Skeletal muscle cell (primary cell): Measurements from ENCODE around the gene EIF4G1.
"Not testable (repeated sequence)": the region's sequence is repeated elsewhere in the genome, so short reads cannot be mapped to it uniquely, and the experiment has no call there.

Source experiments
- DNase-seq: peaks from one replicate; pipeline ENCODE4 v3.0.0-alpha.2; 2010; ENCODE audit warnings: low read depth
- H3K4me3 ChIP-seq: 2 replicates; pipeline ENCODE4 v1.5.1; 2011; ENCODE audit warnings: low read depth, mild to moderate bottlenecking, control low read depth, low read length, moderate library complexity

EIF4G1 gene

DNA sequence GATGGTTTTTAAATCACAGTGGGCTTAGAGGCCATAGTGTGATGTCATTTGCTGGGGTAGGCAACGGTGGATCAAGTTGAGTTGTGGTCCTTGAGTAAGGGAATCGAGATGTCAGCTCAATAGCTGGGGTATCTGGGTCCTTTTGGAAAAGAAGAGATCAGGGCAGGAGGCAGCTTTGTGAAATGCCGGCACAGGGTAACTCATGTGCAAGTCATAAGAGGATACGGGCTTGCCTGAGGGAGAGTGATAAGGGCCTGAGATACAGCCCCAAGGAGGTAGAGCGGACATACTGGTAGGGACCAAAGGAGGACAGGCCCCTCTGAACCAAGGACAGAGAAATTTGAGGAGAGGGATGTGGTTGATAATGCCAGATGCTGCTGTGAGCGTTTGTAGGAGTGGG is 18.8 kb downstream of the EIF4G1 start:
- no peak overlapping the region for H3K4me3 ChIP-seq
- no peak for DNase-seq

DNA sequence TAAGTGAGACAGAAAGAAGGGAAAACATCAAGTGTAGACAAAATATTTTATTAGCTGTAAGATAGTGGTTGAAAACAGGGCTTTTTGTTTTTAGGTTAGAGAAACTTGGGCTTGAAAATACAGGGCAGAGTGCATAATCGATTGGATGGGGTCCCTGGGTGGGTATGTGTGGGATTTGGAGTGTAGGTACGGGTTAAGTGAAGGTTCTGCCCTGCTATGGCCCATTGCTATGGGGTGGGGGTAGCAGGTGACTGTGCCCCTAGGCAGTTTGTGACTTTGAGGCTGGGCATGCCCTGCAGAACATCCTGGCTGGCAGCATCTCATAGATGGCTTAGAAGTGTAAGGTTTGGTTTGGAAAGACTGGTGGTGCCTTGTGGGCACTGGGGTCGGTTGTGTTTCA is 19.3 kb downstream of the EIF4G1 start:
- no peak overlapping the region for H3K4me3 ChIP-seq
- no peak for DNase-seq

GRCh38 chr3:184334470-184335158 is 20.2 kb downstream of the EIF4G1 start:
- no peak for DNase-seq
- no peak overlapping the region for H3K4me3 ChIP-seq

GRCh38 chr3:184335291-184335660 is 20.9 kb downstream of the EIF4G1 start:
- DNase-seq: no peak
- H3K4me3 ChIP-seq: peak overlapping the region; percentile 67

DNA sequence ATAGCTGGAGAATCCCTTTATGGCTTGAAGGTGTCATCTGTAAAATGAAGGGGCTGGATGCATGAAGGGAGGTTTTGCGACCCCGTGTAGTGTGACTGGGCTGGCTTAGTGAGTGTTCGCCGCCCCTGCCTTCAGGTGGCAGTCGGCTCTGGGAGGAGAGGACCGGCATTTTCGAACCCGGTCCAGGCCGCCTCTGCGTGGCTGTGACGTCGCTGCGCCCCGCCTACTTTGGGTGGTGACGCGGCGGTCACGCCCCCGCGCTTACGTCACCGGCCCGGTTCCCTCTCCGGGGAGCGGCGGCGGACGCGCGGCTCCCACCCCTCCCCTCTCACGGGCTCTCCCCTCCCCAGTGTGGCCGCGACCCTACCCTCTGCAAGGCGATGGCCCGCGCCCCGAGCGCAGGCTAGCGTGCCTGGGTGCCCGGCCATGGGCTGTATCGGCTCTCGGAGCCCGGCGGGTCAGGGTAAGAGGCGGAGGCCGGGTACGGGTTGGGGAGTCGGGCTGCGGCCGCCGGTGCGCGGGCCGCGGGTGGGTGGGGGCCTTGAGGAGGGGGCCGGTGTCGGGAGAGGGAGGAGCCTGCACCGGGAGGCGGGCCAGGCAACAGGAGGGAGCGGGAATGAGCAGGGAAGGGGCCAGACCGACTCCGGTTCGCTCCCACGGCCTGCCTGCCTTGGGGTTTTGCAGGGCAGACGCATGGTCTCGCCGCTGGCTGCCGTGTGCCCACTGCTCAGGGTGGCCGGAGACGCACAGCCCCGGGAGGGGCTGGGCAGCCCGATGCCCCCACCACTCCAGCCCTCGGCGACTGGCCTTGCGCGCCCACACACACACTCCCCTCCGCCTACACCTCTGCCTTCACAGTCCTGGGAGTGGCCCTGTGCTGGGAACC is 21.5 kb downstream of the EIF4G1 start:
- no peak for DNase-seq
- peak overlapping the region; percentile 67 for H3K4me3 ChIP-seq

- peak overlapping the region; percentile 67 for H3K4me3 ChIP-seq
- no peak for DNase-seq
Observed at GRCh38 chr3:184336547-184337398, 22.4 kb downstream of the EIF4G1 start.

DNA sequence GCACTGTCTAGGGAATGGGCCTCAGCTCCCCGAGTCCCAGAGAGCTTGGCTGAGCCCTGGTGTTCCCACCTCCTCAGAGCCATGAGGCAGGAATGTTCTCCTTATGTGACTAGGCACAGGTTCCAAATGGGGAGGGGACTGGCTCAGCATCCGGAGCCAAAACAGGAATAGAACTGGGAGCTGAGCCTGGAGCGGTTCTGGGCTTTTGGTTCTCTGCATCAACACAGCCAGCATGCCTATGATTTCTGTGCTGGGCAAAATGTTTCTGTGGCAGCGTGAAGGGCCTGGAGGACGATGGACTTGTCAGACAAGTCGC is 23.0 kb downstream of the EIF4G1 start, which contains the start of gene FAM131A:
Gene FAM131A (plus strand): TSS at position 202 of the 316 bp plus-strand sequence. CDS start 31 bp downstream, at position 233.
- DNase-seq: no peak
- H3K4me3 ChIP-seq: peak within 1 kb of the TSS; percentile 67

DNA sequence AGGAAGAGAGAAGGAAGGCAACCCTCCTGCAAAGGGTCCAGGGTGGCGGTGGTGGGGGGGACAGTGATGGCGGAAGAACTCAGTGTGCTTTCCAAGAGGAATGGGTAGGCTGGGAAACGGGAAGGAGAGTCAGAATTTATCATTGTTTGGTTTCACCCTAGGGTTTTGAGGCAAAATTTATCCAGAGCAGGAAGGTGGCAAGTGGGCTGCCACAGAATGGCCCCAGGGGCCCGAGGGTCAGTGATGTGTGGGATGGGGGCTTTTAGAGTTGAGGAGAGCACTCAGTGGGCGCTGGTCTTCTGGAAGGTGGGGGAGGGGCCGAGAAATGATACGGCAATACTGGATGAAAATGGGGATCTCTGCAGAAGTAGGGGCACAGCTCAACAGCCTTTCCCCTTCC is 23.6 kb downstream of the EIF4G1 start:
- peak overlapping the region; percentile 67 for H3K4me3 ChIP-seq

GRCh38 chr3:184338511-184338945 is 24.1 kb downstream of the EIF4G1 start:
- peak; percentile 82 for DNase-seq
- peak overlapping the region; percentile 67 for H3K4me3 ChIP-seq

More for the DNA sequence above, 23.6 kb downstream of the EIF4G1 start:
- DNase-seq: no peak

- no peak for DNase-seq
- H3K4me3 ChIP-seq: peak overlapping the region; percentile 67
Observed at GRCh38 chr3:184339001-184339400, 24.6 kb downstream of the EIF4G1 start.

DNA sequence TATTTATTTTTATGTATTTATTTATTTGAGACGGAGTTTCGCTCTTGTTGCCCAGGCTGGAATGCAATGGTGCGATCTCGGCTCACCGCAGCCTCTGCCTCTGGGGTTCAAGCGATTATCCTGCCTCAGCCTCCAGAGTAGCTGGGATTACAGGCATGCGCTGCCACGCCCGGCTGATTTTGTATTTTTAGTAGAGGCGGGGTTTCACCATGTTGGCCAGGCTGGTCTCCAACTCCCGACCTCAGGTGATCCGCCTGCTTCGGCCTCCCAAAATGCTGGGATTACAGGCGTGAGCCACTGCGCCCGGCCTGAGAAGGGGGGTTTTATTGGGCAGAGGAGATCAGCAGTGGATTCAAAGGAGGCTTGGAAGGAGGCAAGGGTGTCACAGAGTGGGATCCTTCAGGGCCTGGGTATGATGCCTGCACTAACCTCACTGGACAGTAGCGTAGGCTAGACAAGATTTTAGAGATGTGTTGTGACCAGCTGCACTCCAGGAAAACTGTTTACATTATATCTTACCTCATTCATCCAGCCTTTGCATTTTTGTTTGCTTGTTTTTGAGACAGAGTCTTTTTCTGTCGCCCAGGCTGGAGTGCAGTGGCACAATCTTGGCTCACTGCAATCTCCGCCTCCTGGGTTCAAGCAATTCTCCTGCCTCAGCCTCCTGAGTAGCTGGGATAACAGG is 25.2 kb downstream of the EIF4G1 start:
- not testable (repeated sequence) for DNase-seq
- H3K4me3 ChIP-seq: peak overlapping the region; percentile 67

GRCh38 chr3:184341925-184342324 is 27.5 kb downstream of the EIF4G1 start:
- no peak overlapping the region for H3K4me3 ChIP-seq
- DNase-seq: no peak

DNA sequence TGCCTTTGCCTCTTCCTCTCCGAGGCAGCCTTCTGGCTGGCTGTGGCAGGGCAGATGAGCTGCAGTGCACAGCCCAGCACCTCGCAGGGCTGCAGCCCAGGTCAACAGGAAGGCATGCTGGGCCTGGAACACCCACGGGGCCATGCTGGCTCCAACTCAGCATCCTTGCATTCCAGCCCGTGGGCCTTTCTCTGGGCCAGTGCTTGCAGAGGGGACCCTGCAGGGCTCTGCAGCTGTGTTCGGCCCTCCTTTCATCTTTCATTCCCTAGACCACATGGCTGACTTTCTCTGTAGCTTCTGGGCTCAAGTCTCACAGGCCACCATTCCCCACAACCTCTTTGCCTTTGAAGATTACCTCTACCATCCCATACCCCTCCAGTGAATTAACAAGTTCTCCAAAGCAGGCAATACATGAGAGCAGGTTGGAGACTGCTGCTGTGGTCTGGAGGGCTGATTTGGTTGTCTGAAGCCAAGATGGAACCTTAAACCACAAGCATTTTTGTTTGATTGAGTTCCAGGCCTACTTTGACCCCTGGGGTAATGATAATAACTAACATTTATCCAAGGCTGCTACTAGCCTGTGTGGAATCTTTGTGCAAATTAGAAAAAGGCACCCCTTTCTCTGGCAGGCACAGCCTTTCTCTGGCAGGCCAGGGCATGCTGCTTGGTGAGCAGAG is 28.9 kb downstream of the EIF4G1 start:
- DNase-seq: no peak
- H3K4me3 ChIP-seq: no peak overlapping the region

GRCh38 chr3:184344579-184345316 is 30.3 kb downstream of the EIF4G1 start:
- DNase-seq: no peak
- no peak overlapping the region for H3K4me3 ChIP-seq

DNA sequence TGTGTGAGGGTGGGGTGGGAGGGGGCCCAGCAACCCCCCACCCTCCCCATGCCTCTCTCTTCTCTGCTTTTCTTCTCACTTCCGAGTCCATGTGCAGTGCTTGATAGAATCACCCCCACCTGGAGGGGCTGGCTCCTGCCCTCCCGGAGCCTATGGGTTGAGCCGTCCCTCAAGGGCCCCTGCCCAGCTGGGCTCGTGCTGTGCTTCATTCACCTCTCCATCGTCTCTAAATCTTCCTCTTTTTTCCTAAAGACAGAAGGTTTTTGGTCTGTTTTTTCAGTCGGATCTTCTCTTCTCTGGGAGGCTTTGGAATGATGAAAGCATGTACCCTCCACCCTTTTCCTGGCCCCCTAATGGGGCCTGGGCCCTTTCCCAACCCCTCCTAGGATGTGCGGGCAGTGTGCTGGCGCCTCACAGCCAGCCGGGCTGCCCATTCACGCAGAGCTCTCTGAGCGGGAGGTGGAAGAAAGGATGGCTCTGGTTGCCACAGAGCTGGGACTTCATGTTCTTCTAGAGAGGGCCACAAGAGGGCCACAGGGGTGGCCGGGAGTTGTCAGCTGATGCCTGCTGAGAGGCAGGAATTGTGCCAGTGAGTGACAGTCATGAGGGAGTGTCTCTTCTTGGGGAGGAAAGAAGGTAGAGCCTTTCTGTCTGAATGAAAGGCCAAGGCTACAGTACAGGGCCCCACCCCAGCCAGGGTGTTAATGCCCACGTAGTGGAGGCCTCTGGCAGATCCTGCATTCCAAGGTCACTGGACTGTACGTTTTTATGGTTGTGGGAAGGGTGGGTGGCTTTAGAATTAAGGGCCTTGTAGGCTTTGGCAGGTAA is 31.1 kb downstream of the EIF4G1 start:
- H3K4me3 ChIP-seq: no peak overlapping the region
- no peak for DNase-seq

DNA sequence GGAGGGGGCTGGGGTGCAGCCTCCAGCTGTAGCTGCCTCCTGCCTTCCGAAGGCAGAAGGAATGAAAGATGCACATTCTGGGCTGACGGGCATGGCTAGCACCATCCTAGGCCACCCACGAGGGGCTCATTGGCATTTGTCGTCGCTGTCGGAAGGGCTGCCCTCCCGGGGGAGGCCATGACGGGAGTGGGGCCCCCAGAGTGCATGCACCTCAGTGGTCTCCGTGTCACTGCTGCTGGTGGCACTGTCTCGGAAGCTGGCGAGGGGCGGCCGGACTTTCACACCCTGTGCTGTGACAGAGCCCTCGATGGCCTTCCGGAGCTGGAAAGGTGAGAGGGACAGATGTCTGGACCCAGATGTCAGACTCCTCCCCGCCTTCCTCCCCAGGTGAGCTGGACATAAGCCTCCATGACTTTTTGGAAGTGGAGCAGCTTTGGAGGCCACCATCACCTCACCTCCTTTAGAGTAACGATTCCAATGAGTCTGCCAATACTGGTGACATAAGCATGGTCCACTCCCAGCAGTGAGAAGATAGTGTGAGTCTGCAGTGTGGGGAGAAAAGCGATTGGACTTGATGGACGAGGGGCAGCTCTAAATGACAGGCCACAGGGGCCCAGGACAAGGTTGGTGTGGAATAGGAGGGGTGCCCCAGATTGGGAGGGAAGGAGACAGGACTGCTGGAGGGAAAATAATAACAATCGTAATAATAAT is 32.2 kb downstream of the EIF4G1 start:
- no peak overlapping the region for H3K4me3 ChIP-seq
- DNase-seq: no peak
